Measurements from ENCODE around the gene PC.

PC gene

DNA sequence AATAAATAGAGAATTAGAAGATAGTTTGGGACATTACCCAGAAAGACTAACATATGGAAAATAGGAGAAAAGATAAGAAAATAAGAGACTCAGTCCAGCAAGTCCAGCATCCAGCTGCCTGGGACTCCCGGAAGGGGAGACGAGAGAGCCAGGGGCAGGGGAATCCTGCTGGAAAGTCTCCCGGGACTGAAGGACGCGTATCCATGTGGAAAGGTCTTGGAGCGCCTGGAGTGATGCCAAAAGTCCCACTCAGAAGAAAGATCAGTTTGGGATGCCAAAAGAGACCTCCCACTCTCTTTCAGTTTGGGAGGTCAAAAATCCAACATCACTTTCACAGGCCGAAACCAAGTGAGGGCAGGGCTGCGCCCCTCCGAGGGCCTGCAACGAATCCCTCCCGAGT is 70.7 kb downstream of the PC start:
- no peak for DNase-seq (ENCODE audit: low read depth, low spot score)
- ChIA-PET POLR2A (no interaction called here), CTCF (interaction anchor here (0.8 to 1.0 kb wide), 5 partner anchors 9 to 492 kb away, joined by 3 to 4 read pairs (median 3); no protein-coding TSS in a partner anchor)
- H3K4me3 ChIP-seq (ENCODE audit: low read depth, low read length): no peak overlapping the region
- TF ChIP-seq, protein P1, sequence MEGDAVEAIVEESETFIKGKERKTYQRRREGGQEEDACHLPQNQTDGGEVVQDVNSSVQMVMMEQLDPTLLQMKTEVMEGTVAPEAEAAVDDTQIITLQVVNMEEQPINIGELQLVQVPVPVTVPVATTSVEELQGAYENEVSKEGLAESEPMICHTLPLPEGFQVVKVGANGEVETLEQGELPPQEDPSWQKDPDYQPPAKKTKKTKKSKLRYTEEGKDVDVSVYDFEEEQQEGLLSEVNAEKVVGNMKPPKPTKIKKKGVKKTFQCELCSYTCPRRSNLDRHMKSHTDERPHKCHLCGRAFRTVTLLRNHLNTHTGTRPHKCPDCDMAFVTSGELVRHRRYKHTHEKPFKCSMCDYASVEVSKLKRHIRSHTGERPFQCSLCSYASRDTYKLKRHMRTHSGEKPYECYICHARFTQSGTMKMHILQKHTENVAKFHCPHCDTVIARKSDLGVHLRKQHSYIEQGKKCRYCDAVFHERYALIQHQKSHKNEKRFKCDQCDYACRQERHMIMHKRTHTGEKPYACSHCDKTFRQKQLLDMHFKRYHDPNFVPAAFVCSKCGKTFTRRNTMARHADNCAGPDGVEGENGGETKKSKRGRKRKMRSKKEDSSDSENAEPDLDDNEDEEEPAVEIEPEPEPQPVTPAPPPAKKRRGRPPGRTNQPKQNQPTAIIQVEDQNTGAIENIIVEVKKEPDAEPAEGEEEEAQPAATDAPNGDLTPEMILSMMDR (IDR thresholded peaks at IDR 0.05; ENCODE audit: insufficient read depth, low read length, missing control alignments): no peak

GRCh38 chr11:66886671-66887221 is 71.4 kb downstream of the PC start:
- CTCF ChIA-PET: interaction anchor here (0.8 to 1.0 kb wide), 4 partner anchors 8 to 491 kb away, joined by 3 to 4 read pairs (median 3); no protein-coding TSS in a partner anchor
- POLR2A ChIA-PET: no interaction called here
- no peak overlapping the region for H3K4me3 ChIP-seq (ENCODE audit: low read depth, low read length)
- TF ChIP-seq, protein P1 (IDR thresholded peaks at IDR 0.05; ENCODE audit: insufficient read depth, low read length, missing control alignments): no peak
- no peak for DNase-seq (ENCODE audit: low read depth, low spot score)

- no peak overlapping the region for H3K4me3 ChIP-seq (ENCODE audit: low read depth, low read length)
- CTCF ChIA-PET: interaction anchor here (0.8 kb wide), 1 partner anchor 41 kb away, joined by 3 read pairs; no protein-coding TSS in a partner anchor
- POLR2A ChIA-PET: no interaction called here
- no peak for DNase-seq (ENCODE audit: low read depth, low spot score)
- TF ChIP-seq, protein P1 (IDR thresholded peaks at IDR 0.05; ENCODE audit: insufficient read depth, low read length, missing control alignments): no peak
Observed at GRCh38 chr11:66885950-66886440, 72.2 kb downstream of the PC start.

DNA sequence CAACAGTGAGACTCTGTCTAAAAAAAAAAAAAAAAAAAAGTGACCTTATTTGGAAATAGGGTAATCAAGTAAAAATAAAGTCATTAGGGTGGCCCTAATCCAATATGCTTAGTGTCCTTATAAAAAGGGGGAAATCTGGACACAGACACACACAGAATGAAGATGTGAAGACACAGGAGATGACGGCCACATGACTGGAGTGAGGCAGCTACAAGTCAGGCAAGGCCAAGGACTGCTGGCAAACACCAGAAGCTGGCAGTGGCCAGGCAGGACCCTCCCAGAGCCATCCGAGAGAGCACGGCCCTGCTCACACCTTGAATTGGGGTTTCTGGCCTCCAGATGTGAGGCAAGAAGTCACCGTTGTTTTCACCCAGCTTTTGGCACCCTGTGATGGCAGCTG is 72.7 kb downstream of the PC start:
- POLR2A ChIA-PET: no interaction called here
- TF ChIP-seq, protein P1 (IDR thresholded peaks at IDR 0.05; ENCODE audit: insufficient read depth, low read length, missing control alignments): no peak
- no peak overlapping the region for H3K4me3 ChIP-seq (ENCODE audit: low read depth, low read length)
- CTCF ChIA-PET: interaction anchor here (0.8 to 5.6 kb wide), 2 partner anchors 8 to 41 kb away, joined by 3 to 40 read pairs; no protein-coding TSS in a partner anchor
- DNase-seq (ENCODE audit: low read depth, low spot score): no peak

DNA sequence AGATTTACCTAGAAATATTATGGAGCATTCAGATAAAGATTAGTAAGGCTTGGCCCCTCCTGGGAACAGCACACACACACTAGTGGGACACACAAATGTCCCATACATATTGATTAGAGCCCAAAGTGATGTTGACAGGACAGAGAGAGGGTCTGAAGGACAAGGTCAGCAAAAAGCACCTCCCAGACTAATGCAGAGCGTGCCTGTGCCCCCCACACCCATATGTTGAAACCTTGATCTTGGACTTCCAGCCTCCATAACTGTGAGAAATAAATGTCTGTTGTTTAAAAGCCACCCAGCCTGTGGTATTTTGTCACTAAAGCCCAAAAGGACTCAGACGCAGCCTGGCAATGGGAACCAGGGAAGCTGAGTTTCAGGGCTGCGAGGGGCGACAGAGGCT is 73.7 kb downstream of the PC start:
- TF ChIP-seq, protein P1 (IDR thresholded peaks at IDR 0.05; ENCODE audit: insufficient read depth, low read length, missing control alignments): no peak
- no peak for DNase-seq (ENCODE audit: low read depth, low spot score)
- ChIA-PET CTCF (interaction anchor here (1.4 to 5.6 kb wide), 4 partner anchors 9 to 87 kb away, joined by 3 to 40 read pairs (median 4); no protein-coding TSS in a partner anchor), POLR2A (no interaction called here)
- no peak overlapping the region for H3K4me3 ChIP-seq (ENCODE audit: low read depth, low read length)

GRCh38 chr11:66883016-66883965 is 74.9 kb downstream of the PC start:
- H3K4me3 ChIP-seq (ENCODE audit: low read depth, low read length): no peak overlapping the region
- DNase-seq (ENCODE audit: low read depth, low spot score): peak; percentile 21
- TF ChIP-seq, protein P1 (IDR thresholded peaks at IDR 0.05; ENCODE audit: insufficient read depth, low read length, missing control alignments): peak; percentile 69
- ChIA-PET POLR2A (no interaction called here), CTCF (interaction anchor here (0.6 to 5.6 kb wide), 14 partner anchors 11 to 285 kb away, joined by 3 to 40 read pairs (median 3); no protein-coding TSS in a partner anchor)
